GM21367 (cell line): ENCODE results near the gene MED10.

ENCODE experiments used
- ATAC-seq: cut with Tn5 transposase; IDR thresholded peaks from one replicate; pipeline ENCODE4 v1.9.1; 2021; ENCODE audit not compliant: unreplicated experiment

Gene MED10

GRCh38 chr5:6377905-6378765 is at the start of gene MED10:
MED10 (minus strand) TSS chr5:6378547; CDS start chr5:6378483, 64 bp downstream.
- peak; percentile 96 for ATAC-seq

GRCh38 chr5:6427694-6428093 is 49.3 kb upstream of the MED10 start:
- ATAC-seq, result no peak

GRCh38 chr5:6424700-6425099 is 46.4 kb upstream of the MED10 start:
- ATAC-seq, result no peak

GRCh38 chr5:6424110-6424659 is 45.8 kb upstream of the MED10 start:
- no peak for ATAC-seq

- ATAC-seq, result no peak
Measured at GRCh38 chr5:6423327-6424109, 45.2 kb upstream of the MED10 start.

GRCh38 chr5:6419340-6419852 is 41.0 kb upstream of the MED10 start:
- ATAC-seq, result no peak

- ATAC-seq, result no peak
Measured at GRCh38 chr5:6418679-6419276, 40.4 kb upstream of the MED10 start.

- no peak for ATAC-seq
Measured at GRCh38 chr5:6417657-6418056, 39.3 kb upstream of the MED10 start.

GRCh38 chr5:6412811-6413210 is 34.5 kb upstream of the MED10 start:
- no peak for ATAC-seq

- ATAC-seq, result no peak
Measured at GRCh38 chr5:6411141-6411540, 32.8 kb upstream of the MED10 start.

- ATAC-seq, result no peak
Measured at GRCh38 chr5:6410421-6410820, 32.1 kb upstream of the MED10 start.

GRCh38 chr5:6408627-6409446 is 30.5 kb upstream of the MED10 start:
- no peak for ATAC-seq

GRCh38 chr5:6408260-6408596 is 29.9 kb upstream of the MED10 start:
- no peak for ATAC-seq

- ATAC-seq, result no peak
Measured at GRCh38 chr5:6407558-6408259, 29.4 kb upstream of the MED10 start.

GRCh38 chr5:6405591-6405990 is 27.2 kb upstream of the MED10 start:
- ATAC-seq, result no peak

GRCh38 chr5:6404129-6404528 is 25.8 kb upstream of the MED10 start:
- ATAC-seq, result no peak

GRCh38 chr5:6403416-6403815 is 25.1 kb upstream of the MED10 start:
- no peak for ATAC-seq

GRCh38 chr5:6402939-6403338 is 24.6 kb upstream of the MED10 start:
- no peak for ATAC-seq

- no peak for ATAC-seq
Measured at GRCh38 chr5:6401410-6401809, 23.1 kb upstream of the MED10 start.
